ENCODE data around the gene RAMP1.

- TF ChIP-seq EP300 (IDR thresholded peaks at IDR 0.05; ENCODE audit: low read length), result no peak
- no peak for TF ChIP-seq SNIP1 (IDR thresholded peaks at IDR 0.05; ENCODE audit: low read depth)
- no peak for TF ChIP-seq ELK1 (CRISPR knock-in tag; IDR thresholded peaks at IDR 0.05)
- TF ChIP-seq, protein P1, sequence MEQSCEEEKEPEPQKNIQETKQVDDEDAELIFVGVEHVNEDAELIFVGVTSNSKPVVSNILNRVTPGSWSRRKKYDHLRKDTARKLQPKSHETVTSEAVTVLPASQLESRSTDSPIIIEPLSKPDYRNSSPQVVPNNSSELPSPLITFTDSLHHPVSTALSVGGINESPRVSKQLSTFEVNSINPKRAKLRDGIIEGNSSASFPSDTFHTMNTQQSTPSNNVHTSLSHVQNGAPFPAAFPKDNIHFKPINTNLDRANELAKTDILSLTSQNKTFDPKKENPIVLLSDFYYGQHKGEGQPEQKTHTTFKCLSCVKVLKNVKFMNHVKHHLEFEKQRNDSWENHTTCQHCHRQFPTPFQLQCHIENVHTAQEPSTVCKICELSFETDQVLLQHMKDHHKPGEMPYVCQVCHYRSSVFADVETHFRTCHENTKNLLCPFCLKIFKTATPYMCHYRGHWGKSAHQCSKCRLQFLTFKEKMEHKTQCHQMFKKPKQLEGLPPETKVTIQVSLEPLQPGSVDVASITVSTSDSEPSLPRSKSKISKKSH (CRISPR knock-in tag; IDR thresholded peaks at IDR 0.05), result no peak
- no peak for TF ChIP-seq TAF1 (IDR thresholded peaks at IDR 0.05; ENCODE audit: control insufficient read depth, extremely low read depth, insufficient read depth, low read length, severe bottlenecking)
- TF ChIP-seq POLR2A (conservative IDR thresholded peaks at IDR 0.05), result no peak
- no peak for TF ChIP-seq NBN (IDR thresholded peaks at IDR 0.05; ENCODE audit: low read depth)
- no peak for TF ChIP-seq NELFE (IDR thresholded peaks at IDR 0.05; ENCODE audit: insufficient read depth, insufficient read length)
- TF ChIP-seq KDM1A (IDR thresholded peaks at IDR 0.05), result no peak
- TF ChIP-seq SMARCB1 (IDR thresholded peaks at IDR 0.05; ENCODE audit: insufficient read length, low read depth), result no peak
- TF ChIP-seq, protein P2, sequence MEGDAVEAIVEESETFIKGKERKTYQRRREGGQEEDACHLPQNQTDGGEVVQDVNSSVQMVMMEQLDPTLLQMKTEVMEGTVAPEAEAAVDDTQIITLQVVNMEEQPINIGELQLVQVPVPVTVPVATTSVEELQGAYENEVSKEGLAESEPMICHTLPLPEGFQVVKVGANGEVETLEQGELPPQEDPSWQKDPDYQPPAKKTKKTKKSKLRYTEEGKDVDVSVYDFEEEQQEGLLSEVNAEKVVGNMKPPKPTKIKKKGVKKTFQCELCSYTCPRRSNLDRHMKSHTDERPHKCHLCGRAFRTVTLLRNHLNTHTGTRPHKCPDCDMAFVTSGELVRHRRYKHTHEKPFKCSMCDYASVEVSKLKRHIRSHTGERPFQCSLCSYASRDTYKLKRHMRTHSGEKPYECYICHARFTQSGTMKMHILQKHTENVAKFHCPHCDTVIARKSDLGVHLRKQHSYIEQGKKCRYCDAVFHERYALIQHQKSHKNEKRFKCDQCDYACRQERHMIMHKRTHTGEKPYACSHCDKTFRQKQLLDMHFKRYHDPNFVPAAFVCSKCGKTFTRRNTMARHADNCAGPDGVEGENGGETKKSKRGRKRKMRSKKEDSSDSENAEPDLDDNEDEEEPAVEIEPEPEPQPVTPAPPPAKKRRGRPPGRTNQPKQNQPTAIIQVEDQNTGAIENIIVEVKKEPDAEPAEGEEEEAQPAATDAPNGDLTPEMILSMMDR (IDR thresholded peaks at IDR 0.05 in 2 of 3, conservative IDR thresholded peaks at IDR 0.05 in 1 of 3; ENCODE audit: insufficient read depth in 2 of 3, low read depth in 1 of 3, low read length in 3 of 3), result no peak
- TF ChIP-seq PHF8 (IDR thresholded peaks at IDR 0.05; ENCODE audit: borderline replicate concordance, low read length), result no peak
- TF ChIP-seq HINFP (tag; conservative IDR thresholded peaks at IDR 0.05; ENCODE audit: low read depth), result no peak
- TF ChIP-seq POLR2AphosphoS2 (IDR thresholded peaks at IDR 0.05; ENCODE audit: low read length), result no peak
Measured at GRCh38 chr2:237927986-237928385, 68.6 kb downstream of the RAMP1 start.
